ENCODE data around the gene HNRNPM. TPM values are rescaled to one million over a fixed set of nuclear protein-coding genes. Genes with fewer than 3 reads are reported as not detected.

The HNRNPM gene
- total RNA-seq, 1 donor = 41.8 TPM

GRCh38 chr19:8459520-8460270 is 14.9 kb downstream of the HNRNPM start:
- TF ChIP-seq CTCF (IDR thresholded peaks at IDR 0.05; ENCODE audit: insufficient read depth, low read length) = no peak
- DNase-seq (ENCODE audit: low read depth) = peak; percentile 71
- no peak overlapping the region for H3K4me3 ChIP-seq (ENCODE audit: low read depth, low read length)

- peak; percentile 35 for DNase-seq (ENCODE audit: low read depth)
- TF ChIP-seq CTCF (IDR thresholded peaks at IDR 0.05; ENCODE audit: insufficient read depth, low read length) = no peak
- H3K4me3 ChIP-seq (ENCODE audit: low read depth, low read length) = no peak overlapping the region
These were observed 15.9 kb downstream of the HNRNPM start for GRCh38 chr19:8460516-8461298.

- no peak for TF ChIP-seq CTCF (IDR thresholded peaks at IDR 0.05; ENCODE audit: insufficient read depth, low read length)
- DNase-seq (ENCODE audit: low read depth) = no peak
- H3K4me3 ChIP-seq (ENCODE audit: low read depth, low read length) = no peak overlapping the region
These were observed 16.6 kb downstream of the HNRNPM start for GRCh38 chr19:8461376-8461775.

GRCh38 chr19:8461891-8462290 is 17.1 kb downstream of the HNRNPM start:
- no peak for DNase-seq (ENCODE audit: low read depth)
- no peak overlapping the region for H3K4me3 ChIP-seq (ENCODE audit: low read depth, low read length)
- no peak for TF ChIP-seq CTCF (IDR thresholded peaks at IDR 0.05; ENCODE audit: insufficient read depth, low read length)

GRCh38 chr19:8462571-8462970 is 17.8 kb downstream of the HNRNPM start:
- TF ChIP-seq CTCF (IDR thresholded peaks at IDR 0.05; ENCODE audit: insufficient read depth, low read length) = no peak
- DNase-seq (ENCODE audit: low read depth) = no peak
- H3K4me3 ChIP-seq (ENCODE audit: low read depth, low read length) = no peak overlapping the region

GRCh38 chr19:8463365-8463764 is 18.6 kb downstream of the HNRNPM start:
- no peak for DNase-seq (ENCODE audit: low read depth)
- no peak for TF ChIP-seq CTCF (IDR thresholded peaks at IDR 0.05; ENCODE audit: insufficient read depth, low read length)

More at GRCh38 chr19:8463365-8463764, 18.6 kb downstream of the HNRNPM start:
- H3K4me3 ChIP-seq (ENCODE audit: low read depth, low read length) = no peak overlapping the region

All from fibroblast of the aortic adventitia (primary cell).